CD14-positive monocyte (primary cell): ENCODE data around the gene NHERF2. TPM values are rescaled to one million over a fixed set of nuclear protein-coding genes. Genes with fewer than 3 reads are reported as not detected.
A peak's percentile ranks its signal among the peaks of the same experiment; 100 is the strongest.

Experiments used
- DNase-seq, 3 donors: peaks; one replicate each; pipeline ENCODE4 v3.0.0-alpha.2; 2011 to 2022
- H2AFZ ChIP-seq: 2 replicates; pipeline ENCODE4 v1.6.0; 2012; ENCODE audit warnings: mild to moderate bottlenecking, low read depth, low read length, inconsistent platforms; ENCODE audit not compliant: insufficient read depth, poor library complexity, severe bottlenecking
- H3K27ac ChIP-seq, 2 donors: 1 replicate in 1 of 2; 2 replicates in 1 of 2; pipeline ENCODE4 v1.5.1; 2012 to 2013; ENCODE audit warnings: low read length in 2 of 2, control low read depth in 1 of 2, inconsistent platforms in 1 of 2, low read depth in 1 of 2, mild to moderate bottlenecking in 1 of 2
- H3K27me3 ChIP-seq, 2 donors: one replicate each; pipeline versions ENCODE4 v1.6.0 to v1.6.1; 2011 to 2013; ENCODE audit warnings: low read length in 2 of 2; ENCODE audit not compliant: control insufficient read depth in 2 of 2, insufficient read depth in 2 of 2
- H3K36me3 ChIP-seq, 2 donors: replicated peaks in 1 of 2; 1 replicate in 1 of 2; 2 replicates in 1 of 2; pipeline versions ENCODE4 v1.5.1 to v1.6.1; 2012 to 2013; ENCODE audit warnings: low read length in 2 of 2, control low read depth in 1 of 2, inconsistent platforms in 1 of 2, mild to moderate bottlenecking in 1 of 2; ENCODE audit not compliant: insufficient read depth in 2 of 2, control insufficient read depth in 1 of 2
- H3K4me1 ChIP-seq, 2 donors: 1 replicate in 1 of 2; 2 replicates in 1 of 2; pipeline versions ENCODE4 v1.5.1 to v1.6.1; 2012 to 2013; ENCODE audit warnings: low read length in 2 of 2, control low read depth in 1 of 2, inconsistent platforms in 1 of 2, mild to moderate bottlenecking in 1 of 2, moderate library complexity in 1 of 2; ENCODE audit not compliant: insufficient read depth in 2 of 2, control insufficient read depth in 1 of 2
- H3K4me2 ChIP-seq: replicated peaks from 2 replicates; pipeline ENCODE3; 2012; ENCODE audit warnings: low read length, moderate library complexity, mild to moderate bottlenecking; ENCODE audit not compliant: poor library complexity, severe bottlenecking; ENCODE audit errors: extremely low read depth
- H3K4me3 ChIP-seq, 3 experiments: fragments of 200-600 bp in 1 of 3; sonication (generic) in 1 of 3; replicated peaks in 1 of 3; 1 replicate in 2 of 3; 2 replicates in 1 of 3; pipeline ENCODE4 v1.5.1; 2011 to 2013; ENCODE audit warnings: low read length in 3 of 3, mild to moderate bottlenecking in 3 of 3, control low read depth in 2 of 3, low read depth in 2 of 3, inconsistent platforms in 1 of 3, moderate library complexity in 1 of 3
- H3K79me2 ChIP-seq: 2 replicates; pipeline ENCODE4 v1.6.0; 2012; ENCODE audit warnings: mild to moderate bottlenecking, control low read depth, inconsistent platforms, low read length, moderate library complexity; ENCODE audit not compliant: insufficient read depth
- H3K9ac ChIP-seq: 2 replicates; pipeline ENCODE4 v1.6.0; 2017; ENCODE audit warnings: low read length, mild to moderate bottlenecking; ENCODE audit not compliant: insufficient read depth, poor library complexity, severe bottlenecking
- H3K9me3 ChIP-seq, 2 donors: replicated peaks in 1 of 2; 1 replicate in 1 of 2; 2 replicates in 1 of 2; pipeline versions ENCODE4 v1.5.1 to v1.6.1; 2012 to 2013; ENCODE audit warnings: low read length in 2 of 2, control low read depth in 1 of 2; ENCODE audit not compliant: control insufficient read depth in 1 of 2, insufficient read depth in 1 of 2
- H4K20me1 ChIP-seq: 2 replicates; pipeline ENCODE4 v1.6.0; 2012; ENCODE audit warnings: mild to moderate bottlenecking, low read length, control low read depth, moderate library complexity; ENCODE audit not compliant: insufficient read depth
- H3K27ac Mint-ChIP-seq, 7 donors: one replicate each; pipeline ENCODE4 v1.8.0; 2020; ENCODE audit warnings: mild to moderate bottlenecking in 7 of 7, mixed read lengths in 7 of 7, moderate library complexity in 6 of 7, inconsistent platforms in 2 of 7
- H3K27me3 Mint-ChIP-seq, 3 donors: one replicate each; pipeline ENCODE4 v1.8.0; 2021 to 2022; ENCODE audit warnings: low read depth in 3 of 3, mild to moderate bottlenecking in 3 of 3, mixed read lengths in 3 of 3, moderate library complexity in 3 of 3, inconsistent platforms in 1 of 3
- H3K36me3 Mint-ChIP-seq, 2 donors: one replicate each; pipeline ENCODE4 v1.8.0; 2020; ENCODE audit warnings: mixed read lengths in 2 of 2, inconsistent platforms in 1 of 2, mild to moderate bottlenecking in 1 of 2
- H3K4me1 Mint-ChIP-seq: one replicate; pipeline ENCODE4 v1.8.0; 2020; ENCODE audit warnings: mild to moderate bottlenecking, mixed read lengths
- H3K4me3 Mint-ChIP-seq, 2 donors: one replicate each; pipeline ENCODE4 v1.8.0; 2020; ENCODE audit warnings: mild to moderate bottlenecking in 2 of 2, mixed read lengths in 2 of 2, moderate library complexity in 1 of 2
- H3K9me3 Mint-ChIP-seq, 7 donors: one replicate each; pipeline ENCODE4 v1.8.0; 2020 to 2022; ENCODE audit warnings: mixed read lengths in 7 of 7, mild to moderate bottlenecking in 6 of 7, moderate library complexity in 6 of 7, inconsistent platforms in 2 of 7
- CTCF ChIP-seq: fragments of 200-600 bp; IDR thresholded peaks from one replicate; pipeline ENCODE4 v1.8.0; 2022; ENCODE audit warnings: antibody characterized with exemption, mild to moderate bottlenecking
- WGBS: methylation state at CpG from one replicate; pipeline ENCODE4 v1.1.5; 2013; ENCODE audit warnings: missing lambda C conversion rate; ENCODE audit not compliant: insufficient coverage; 5-methylcytosine and 5-hydroxymethylcytosine counted together
- intact Hi-C, 2 donors: fragments of 100-400 bp; cut with micrococcal nuclease; formaldehyde crosslinking; loops; one replicate each; pipeline versions ENCODE4 v1.15.0 to v1.15.1; 2023
- polyA plus RNA-seq, 3 donors: library from polyadenylated mRNA; depleted of rRNA in 1 of 3; unstranded in 2 of 3; stranded (reverse) in 1 of 3; fragments of 300-500 nt in 2 of 3; fragments of >200 nt in 1 of 3; fragmentation: Illumina TruSeq in 2 of 3; gene quantifications; 1 replicate in 2 of 3; 2 replicates in 1 of 3; pipeline ENCODE4 v1.2.3, GENCODE V29; 2012 to 2021

Gene NHERF2
- polyA plus RNA-seq, 3 donors = 0.66 to 8.2 (median 0.78) TPM

DNA sequence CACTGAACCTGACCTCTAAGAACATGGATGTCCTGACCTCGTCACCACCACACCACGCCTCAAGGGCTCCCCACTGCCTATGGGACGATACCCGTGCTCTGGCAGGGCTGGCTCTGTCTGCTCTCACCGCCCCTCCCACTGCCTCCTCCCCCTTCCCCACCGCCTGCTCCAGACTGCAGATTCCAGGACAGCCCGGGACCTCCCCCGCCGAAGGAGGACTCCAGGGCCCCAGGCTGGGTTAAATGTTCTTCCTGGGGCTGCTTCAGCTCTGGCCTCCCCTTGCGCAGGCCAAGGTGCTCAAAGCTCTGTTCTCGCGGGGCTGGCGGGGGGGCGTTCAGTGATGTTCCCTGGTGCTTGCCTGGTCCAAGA, 4.0 kb upstream of the NHERF2 start:
- Histone ChIP-seq H3K9ac (peak overlapping the region; percentile 24), H2AFZ (peak overlapping the region; percentile 81), H3K79me2 (no peaks in the 10 kb centered on the region), H3K9me3 (peaks cover 0 to 4% of the 10 kb centered on the region in 2 donors), H3K27ac (no peak overlapping the region), H3K4me2 (peak overlapping the region; percentile 80), H3K27me3 (peaks cover 23 to 58% of the 10 kb centered on the region in 2 donors), H3K4me1 (peaks cover 15 to 32% of the 10 kb centered on the region in 2 donors), H3K4me3 (peak overlapping the region in 2 of 3 experiments; percentile 17 to 72), H4K20me1 (no peaks in the 10 kb centered on the region), H3K36me3 (no peaks in the 10 kb centered on the region)
- peaks cover 3 to 21% (median 11%) of the 10 kb centered on the region in 7 donors for H3K9me3 Mint-ChIP-seq
- H3K27me3 Mint-ChIP-seq = peaks cover 45 to 80% (median 71%) of the 10 kb centered on the region in 3 donors
- H3K27ac Mint-ChIP-seq = peak overlapping the region in 1 of 7 donors; percentile 66
- WGBS = 2% methylated on average over 13 of the region's 14 CpGs
- peak overlapping the region; percentile 80 to 84 for H3K4me3 Mint-ChIP-seq
- peaks cover 23% of the 10 kb centered on the region for H3K4me1 Mint-ChIP-seq
- no peak for TF ChIP-seq CTCF
- peak in 2 of 3 donors; percentile 30 to 37 for DNase-seq
- H3K36me3 Mint-ChIP-seq = peaks cover 5 to 6% of the 10 kb centered on the region in 2 donors
- intact Hi-C loops = loop anchor here in 1 of 2 donors (5.0 kb wide), 1 partner anchor 130 kb away; no protein-coding TSS in a partner anchor

- Mint-ChIP-seq H3K27me3 (peaks cover 52 to 80% (median 72%) of the 10 kb centered on the region in 3 donors), H3K36me3 (peaks cover 5 to 6% of the 10 kb centered on the region in 2 donors), H3K27ac (peak overlapping the region in 3 of 7 donors; percentile 68 to 89 (median 87)), H3K9me3 (peaks cover 3 to 23% (median 11%) of the 10 kb centered on the region in 7 donors), H3K4me3 (peak overlapping the region; percentile 80 to 92), H3K4me1 (peaks cover 23% of the 10 kb centered on the region)
- H3K27ac ChIP-seq = peak overlapping the region in 1 of 2 donors; percentile 9
- H3K4me1 ChIP-seq = peaks cover 15 to 32% of the 10 kb centered on the region in 2 donors
- H3K9ac ChIP-seq = peak overlapping the region; percentile 24
- DNase-seq = peak; percentile 87 to 91 (median 89)
- H3K79me2 ChIP-seq = no peaks in the 10 kb centered on the region
- H3K4me2 ChIP-seq = peak overlapping the region; percentile 80
- peak overlapping the region; percentile 81 for H2AFZ ChIP-seq
- 14% methylated on average over 38 of the region's 53 CpGs for WGBS
- peak; percentile 95 for TF ChIP-seq CTCF
- peaks cover 23 to 63% of the 10 kb centered on the region in 2 donors for H3K27me3 ChIP-seq
- intact Hi-C loops = loop anchor here in 1 of 2 donors (5.0 kb wide), 1 partner anchor 129 kb away; no protein-coding TSS in a partner anchor
- H3K4me3 ChIP-seq = peak overlapping the region; percentile 5 to 72 (median 47)
- H3K36me3 ChIP-seq = no peaks in the 10 kb centered on the region
- peaks cover 0 to 9% of the 10 kb centered on the region in 2 donors for H3K9me3 ChIP-seq
- no peaks in the 10 kb centered on the region for H4K20me1 ChIP-seq
These were observed 3.3 kb upstream of the NHERF2 start for GRCh38 chr16:2023092-2024031.
